Tibial artery (tissue), 4 donors: Measurements from ENCODE around the gene LPP.
"Not testable (repeated sequence)": the region's sequence is repeated elsewhere in the genome, so short reads cannot be mapped to it uniquely, and the experiment has no call there.

Source experiments
- DNase-seq, 2 donors: peaks; one replicate each; pipeline ENCODE4 v3.0.0-alpha.2; 2019
- H3K27ac ChIP-seq, 2 donors: fragments of 200-600 bp; sonication (generic) in 1 of 2; 1 replicate in 1 of 2; 2 replicates in 1 of 2; pipeline ENCODE4 v1.5.1; 2018 to 2019; ENCODE audit warnings: mild to moderate bottlenecking in 1 of 2
- H3K27me3 ChIP-seq, 2 donors: fragments of 200-600 bp; sonication (generic) in 1 of 2; one replicate each; pipeline versions ENCODE4 v1.5.1 to v1.6.0; 2016 to 2019
- H3K36me3 ChIP-seq, 3 donors: fragments of 200-600 bp; sonication (generic) in 2 of 3; one replicate each; pipeline ENCODE4 v1.5.1; 2016 to 2019; ENCODE audit warnings: mild to moderate bottlenecking in 2 of 3
- H3K4me1 ChIP-seq, 4 donors: fragments of 200-600 bp; sonication (generic) in 2 of 4; 1 replicate in 3 of 4; 2 replicates in 1 of 4; pipeline ENCODE4 v1.5.1; 2016 to 2019
- H3K4me3 ChIP-seq, 2 donors: fragments of 200-600 bp; sonication (generic) in 1 of 2; 1 replicate in 1 of 2; 2 replicates in 1 of 2; pipeline ENCODE4 v1.5.1; 2018 to 2019; ENCODE audit warnings: mild to moderate bottlenecking in 2 of 2
- H3K9me3 ChIP-seq, 3 donors: fragments of 200-600 bp; sonication (generic) in 1 of 3; one replicate each; pipeline ENCODE4 v1.5.1; 2016 to 2019
- CTCF ChIP-seq, 2 experiments: fragments of 200-600 bp in 1 of 2; fragments of 450-650 bp in 1 of 2; IDR thresholded peaks; one replicate each; pipeline ENCODE4 v1.5.1; 2017 to 2019; ENCODE audit warnings: antibody characterized with exemption in 2 of 2, mild to moderate bottlenecking in 1 of 2, moderate library complexity in 1 of 2
- intact Hi-C: fragments of 100-400 bp; cut with DNase I; formaldehyde crosslinking; loops from one replicate; pipeline ENCODE4 v1.15.0; 2023; ENCODE audit warnings: low total_unique reads

The LPP gene

GRCh38 chr3:188627652-188628051, 473.7 kb downstream of the LPP start:
- Histone ChIP-seq H3K27ac (peak overlapping the region; percentile 77 to 83), H3K4me1 (peaks cover 0 to 75% (median 24%) of the 10 kb centered on the region in 4 donors), H3K27me3 (no peaks in the 10 kb centered on the region), H3K4me3 (no peak overlapping the region), H3K36me3 (no peaks in the 10 kb centered on the region), H3K9me3 (no peaks in the 10 kb centered on the region)
- no peak for TF ChIP-seq CTCF (IDR thresholded peaks at IDR 0.05)
- no peak for DNase-seq
- intact Hi-C loops: no loop called here

GRCh38 chr3:188631291-188632010, 477.5 kb downstream of the LPP start:
- Histone ChIP-seq H3K27ac (peak overlapping the region; percentile 26 to 57), H3K27me3 (no peaks in the 10 kb centered on the region), H3K36me3 (no peaks in the 10 kb centered on the region), H3K4me1 (peaks cover 0 to 77% (median 22%) of the 10 kb centered on the region in 4 donors), H3K9me3 (no peaks in the 10 kb centered on the region), H3K4me3 (no peak overlapping the region)
- no peak for TF ChIP-seq CTCF (IDR thresholded peaks at IDR 0.05)
- no peak for DNase-seq
- intact Hi-C loops: no loop called here

GRCh38 chr3:188633206-188633605, 479.2 kb downstream of the LPP start:
- Histone ChIP-seq H3K9me3 (no peaks in the 10 kb centered on the region), H3K27ac (peak overlapping the region; percentile 26 to 57), H3K4me3 (no peak overlapping the region), H3K4me1 (peaks cover 0 to 63% (median 15%) of the 10 kb centered on the region in 4 donors), H3K27me3 (no peaks in the 10 kb centered on the region), H3K36me3 (no peaks in the 10 kb centered on the region)
- TF ChIP-seq CTCF (IDR thresholded peaks at IDR 0.05): no peak
- intact Hi-C loops: no loop called here
- no peak for DNase-seq

- Histone ChIP-seq H3K27ac (peak overlapping the region in 1 of 2 donors; percentile 57), H3K36me3 (no peaks in the 10 kb centered on the region), H3K4me3 (no peak overlapping the region), H3K9me3 (no peaks in the 10 kb centered on the region), H3K27me3 (no peaks in the 10 kb centered on the region), H3K4me1 (peaks cover 0 to 53% (median 15%) of the 10 kb centered on the region in 4 donors)
- TF ChIP-seq CTCF (IDR thresholded peaks at IDR 0.05): no peak
- no peak for DNase-seq
- intact Hi-C loops: no loop called here
Observed at GRCh38 chr3:188634285-188634684, 480.3 kb downstream of the LPP start.

- peak overlapping the region; percentile 48 to 57 for H3K27ac ChIP-seq
Observed at GRCh38 chr3:188635258-188636042, 481.5 kb downstream of the LPP start.

GRCh38 chr3:188636292-188636691, 482.3 kb downstream of the LPP start:
- Histone ChIP-seq H3K27ac (peak overlapping the region; percentile 48 to 57), H3K4me1 (peaks cover 0 to 62% (median 16%) of the 10 kb centered on the region in 4 donors)
- H3K27me3 ChIP-seq, intact Hi-C loops, DNase-seq, H3K9me3 ChIP-seq, H3K36me3 ChIP-seq, H3K4me3 ChIP-seq: not testable (repeated sequence)

More at GRCh38 chr3:188635258-188636042, 481.5 kb downstream of the LPP start:
- Histone ChIP-seq H3K4me1 (peaks cover 0 to 54% (median 15%) of the 10 kb centered on the region in 4 donors), H3K4me3 (no peak overlapping the region), H3K9me3 (no peaks in the 10 kb centered on the region), H3K27me3 (no peaks in the 10 kb centered on the region), H3K36me3 (no peaks in the 10 kb centered on the region)
- no peak for TF ChIP-seq CTCF (IDR thresholded peaks at IDR 0.05)
- DNase-seq: no peak
- intact Hi-C loops: no loop called here
